Activated B cell treated with CpG ODN at 0.5 μM for 24 hours (primary cell): ENCODE measurements around the gene NBEAL2. TPM values are rescaled to one million over a fixed set of nuclear protein-coding genes. Genes with fewer than 3 reads are reported as not detected.

ENCODE experiments used
- ATAC-seq: fragments of 200-7000 bp; cut with Tn5 transposase; one replicate; pipeline ENCODE4 v1.10.0; 2021; ENCODE audit warnings: low read depth, mild to moderate bottlenecking, moderate library complexity
- CTCF ChIA-PET: fragments of 350-600 bp; sonication (Branson Sonifier 250); formaldehyde crosslinking; loops from one replicate; lab custom pipeline; 2021; ENCODE audit warnings: antibody characterized with exemption; lab: Charles Lee
- POLR2A ChIA-PET: fragments of 350-600 bp; sonication (Branson Sonifier 250); formaldehyde crosslinking; loops from one replicate; lab custom pipeline; 2021; ENCODE audit warnings: antibody characterized with exemption; lab: Charles Lee
- DNase-seq: peaks from one replicate; pipeline ENCODE4 v3.0.0; 2022
- H3K27ac Mint-ChIP-seq: one replicate; pipeline ENCODE4 v1.8.0; 2020; ENCODE audit warnings: mixed read lengths
- H3K27me3 Mint-ChIP-seq: one replicate; pipeline ENCODE4 v1.8.0; 2021; ENCODE audit warnings: mixed read lengths
- H3K36me3 Mint-ChIP-seq: one replicate; pipeline ENCODE4 v1.8.0; 2021; ENCODE audit warnings: low read depth, mixed read lengths
- H3K4me1 Mint-ChIP-seq: one replicate; pipeline ENCODE4 v1.8.0; 2021; ENCODE audit warnings: mixed read lengths
- H3K4me3 Mint-ChIP-seq: one replicate; pipeline ENCODE4 v1.8.0; 2020; ENCODE audit warnings: mild to moderate bottlenecking, mixed read lengths
- H3K9me3 Mint-ChIP-seq: one replicate; pipeline ENCODE4 v1.8.0; 2020; ENCODE audit warnings: mixed read lengths
- intact Hi-C: fragments of 100-400 bp; cut with micrococcal nuclease; formaldehyde crosslinking; loops from one replicate; pipeline ENCODE4 v1.15.1; 2024
- total RNA-seq: library from RNA; stranded (reverse); gene quantifications from 2 replicates; pipeline ENCODE4 v1.2.3, GENCODE V29; 2022
- TF ChIP-seq, protein P1 (sequence below): fragments of 200-600 bp; IDR thresholded peaks from one replicate; pipeline ENCODE4 v1.8.0; 2022; ENCODE audit warnings: antibody characterized with exemption, mild to moderate bottlenecking

Gene NBEAL2
- total RNA-seq, 1 donor from 2014 or later = 98.6 TPM

- Mint-ChIP-seq H3K4me3 (no peak overlapping the region), H3K27me3 (no peaks in the 10 kb centered on the region), H3K27ac (no peak overlapping the region), H3K4me1 (peaks cover 7% of the 10 kb centered on the region), H3K36me3 (peaks cover 64% of the 10 kb centered on the region), H3K9me3 (no peaks in the 10 kb centered on the region)
- DNase-seq (peak; percentile 7), ATAC-seq (no peak)
- TF ChIP-seq, protein P1, sequence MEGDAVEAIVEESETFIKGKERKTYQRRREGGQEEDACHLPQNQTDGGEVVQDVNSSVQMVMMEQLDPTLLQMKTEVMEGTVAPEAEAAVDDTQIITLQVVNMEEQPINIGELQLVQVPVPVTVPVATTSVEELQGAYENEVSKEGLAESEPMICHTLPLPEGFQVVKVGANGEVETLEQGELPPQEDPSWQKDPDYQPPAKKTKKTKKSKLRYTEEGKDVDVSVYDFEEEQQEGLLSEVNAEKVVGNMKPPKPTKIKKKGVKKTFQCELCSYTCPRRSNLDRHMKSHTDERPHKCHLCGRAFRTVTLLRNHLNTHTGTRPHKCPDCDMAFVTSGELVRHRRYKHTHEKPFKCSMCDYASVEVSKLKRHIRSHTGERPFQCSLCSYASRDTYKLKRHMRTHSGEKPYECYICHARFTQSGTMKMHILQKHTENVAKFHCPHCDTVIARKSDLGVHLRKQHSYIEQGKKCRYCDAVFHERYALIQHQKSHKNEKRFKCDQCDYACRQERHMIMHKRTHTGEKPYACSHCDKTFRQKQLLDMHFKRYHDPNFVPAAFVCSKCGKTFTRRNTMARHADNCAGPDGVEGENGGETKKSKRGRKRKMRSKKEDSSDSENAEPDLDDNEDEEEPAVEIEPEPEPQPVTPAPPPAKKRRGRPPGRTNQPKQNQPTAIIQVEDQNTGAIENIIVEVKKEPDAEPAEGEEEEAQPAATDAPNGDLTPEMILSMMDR = no peak
- CTCF ChIA-PET = no interaction called here
- POLR2A ChIA-PET = interaction anchor here (1.5 kb wide), 1 partner anchor 78 kb away, joined by 4 read pairs; no protein-coding TSS in a partner anchor
- intact Hi-C loops = no loop called here
These were observed 25.1 kb downstream of the NBEAL2 start for GRCh38 chr3:47004369-47005211.

- no peak for ATAC-seq
- Mint-ChIP-seq H3K27ac (no peak overlapping the region), H3K4me1 (peaks cover 12% of the 10 kb centered on the region), H3K36me3 (peaks cover 55% of the 10 kb centered on the region), H3K9me3 (no peaks in the 10 kb centered on the region), H3K4me3 (no peak overlapping the region), H3K27me3 (no peaks in the 10 kb centered on the region)
- intact Hi-C loops = no loop called here
- CTCF ChIA-PET = no interaction called here
- DNase-seq = peak; percentile 13
- POLR2A ChIA-PET = interaction anchor here (0.8 kb wide), 1 partner anchor 12 kb away, joined by 3 read pairs; no protein-coding TSS in a partner anchor
- TF ChIP-seq, protein P1 = no peak
These were observed 26.0 kb downstream of the NBEAL2 start for GRCh38 chr3:47005212-47006144.

DNA sequence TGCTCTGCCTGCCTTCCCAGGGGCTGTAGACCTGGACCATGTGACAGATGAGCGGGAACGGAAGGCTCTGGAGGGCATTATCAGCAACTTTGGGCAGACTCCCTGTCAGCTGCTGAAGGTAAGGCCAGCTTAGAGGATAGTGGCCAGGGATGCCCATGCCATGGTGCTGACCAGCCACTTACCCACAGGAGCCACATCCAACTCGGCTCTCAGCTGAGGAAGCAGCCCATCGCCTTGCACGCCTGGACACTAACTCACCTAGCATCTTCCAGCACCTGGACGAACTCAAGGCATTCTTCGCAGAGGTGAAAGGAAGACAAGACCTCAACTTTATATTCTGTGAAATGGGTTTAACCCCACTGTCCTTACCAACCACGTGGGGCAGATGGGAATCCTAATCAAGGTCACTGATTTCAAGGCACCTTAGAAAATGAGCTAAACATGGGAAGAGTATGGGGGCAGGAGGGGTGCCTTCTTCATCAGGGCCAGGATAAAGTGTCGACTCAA lies 26.7 kb downstream of the NBEAL2 start:
- TF ChIP-seq, protein P1 = no peak
- intact Hi-C loops = no loop called here
- H3K4me3 Mint-ChIP-seq = no peak overlapping the region
- H3K9me3 Mint-ChIP-seq = no peaks in the 10 kb centered on the region
- ChIA-PET CTCF (interaction anchor here (1.0 kb wide), 1 partner anchor 97 kb away, joined by 3 read pairs; no protein-coding TSS in a partner anchor), POLR2A (interaction anchor here (0.8 kb wide), 2 partner anchors 11 to 19 kb away, joined by 3 read pairs; no protein-coding TSS in a partner anchor)
- peaks cover 50% of the 10 kb centered on the region for H3K36me3 Mint-ChIP-seq
- DNase-seq (no peak), ATAC-seq (no peak)
- H3K4me1 Mint-ChIP-seq = peaks cover 13% of the 10 kb centered on the region
- H3K27me3 Mint-ChIP-seq = no peaks in the 10 kb centered on the region
- H3K27ac Mint-ChIP-seq = no peak overlapping the region

- Mint-ChIP-seq H3K4me1 (peaks cover 13% of the 10 kb centered on the region), H3K4me3 (no peak overlapping the region), H3K27ac (no peak overlapping the region), H3K36me3 (peaks cover 45% of the 10 kb centered on the region), H3K9me3 (no peaks in the 10 kb centered on the region), H3K27me3 (no peaks in the 10 kb centered on the region)
- TF ChIP-seq, protein P1 = no peak
- ATAC-seq (no peak), DNase-seq (no peak)
- intact Hi-C loops = no loop called here
- ChIA-PET POLR2A (interaction anchor here (0.6 to 0.8 kb wide), 2 partner anchors 20 to 148 kb away, joined by 3 to 4 read pairs; no protein-coding TSS in a partner anchor), CTCF (interaction anchor here (0.5 to 1.0 kb wide), 2 partner anchors 32 to 98 kb away, joined by 3 to 5 read pairs; no protein-coding TSS in a partner anchor)
These were observed 27.5 kb downstream of the NBEAL2 start for GRCh38 chr3:47007001-47007400.
